Panc1 (cell line): ENCODE results near the gene LHFPL4. TPM values are rescaled to one million over a fixed set of nuclear protein-coding genes. Genes with fewer than 3 reads are reported as not detected.
"Not testable (repeated sequence)": the region's sequence is repeated elsewhere in the genome, so short reads cannot be mapped to it uniquely, and the experiment has no call there.

Experiments
- ATAC-seq: fragments of 200-7000 bp; cut with Tn5 transposase; 2 replicates; pipeline ENCODE4 v1.9.1; 2020; ENCODE audit warnings: mild to moderate bottlenecking, moderate library complexity
- BruUV-seq: library from RNA; stranded (reverse); fragments of 400-500 nt; replicated peaks from 2 replicates; lab custom pipeline; 2021; lab: Mats Ljungman, UMichigan
- CTCF ChIA-PET: fragments of 300-600 bp; sonication (Branson Sonifier 250); formaldehyde crosslinking; loops from one replicate; lab custom pipeline; 2022; ENCODE audit warnings: antibody characterized with exemption; lab: Charles Lee
- POLR2A ChIA-PET: fragments of 300-600 bp; sonication (Branson Sonifier 250); formaldehyde crosslinking; loops from one replicate; lab custom pipeline; 2022; ENCODE audit warnings: antibody characterized with exemption; lab: Charles Lee
- DNase-seq: peaks from one replicate; pipeline ENCODE4 v3.0.0-alpha.2; 2010; ENCODE audit warnings: low read depth, low spot score
- H3K27ac ChIP-seq: 2 replicates; pipeline ENCODE4 v1.5.1; 2011; ENCODE audit warnings: mild to moderate bottlenecking, low read length, inconsistent platforms
- H3K27me3 ChIP-seq: fragments of 200-500 bp; sonication (Bioruptor generic); 2 replicates; pipeline ENCODE4 v1.6.0; 2014; ENCODE audit warnings: low read length, inconsistent platforms; ENCODE audit not compliant: control insufficient read depth, insufficient read depth
- H3K36me3 ChIP-seq: fragments of 200-500 bp; sonication (Bioruptor generic); 2 replicates; pipeline ENCODE4 v1.5.1; 2014; ENCODE audit warnings: inconsistent platforms, mild to moderate bottlenecking, low read length, moderate library complexity; ENCODE audit not compliant: control insufficient read depth, insufficient read depth
- H3K4me1 ChIP-seq: 2 replicates; pipeline ENCODE4 v1.5.1; 2011; ENCODE audit warnings: inconsistent platforms, mild to moderate bottlenecking, low read length, moderate library complexity; ENCODE audit not compliant: control insufficient read depth, insufficient read depth
- H3K4me3 ChIP-seq, 2 experiments: 2 replicates each; pipeline ENCODE4 v1.5.1; 2011 to 2012; ENCODE audit warnings: low read depth in 2 of 2, low read length in 2 of 2, mild to moderate bottlenecking in 2 of 2, inconsistent platforms in 1 of 2, moderate library complexity in 1 of 2
- H3K9me3 ChIP-seq: fragments of 200-500 bp; sonication (Bioruptor generic); 2 replicates; pipeline ENCODE4 v1.5.1; 2014; ENCODE audit warnings: low read depth, mild to moderate bottlenecking, inconsistent platforms, low read length, moderate library complexity; ENCODE audit not compliant: control insufficient read depth, insufficient read depth
- POLR2AphosphoS5 ChIP-seq: IDR thresholded peaks from 2 replicates; pipeline ENCODE4 v1.6.1; 2012; ENCODE audit warnings: mild to moderate bottlenecking, low read depth, low read length, moderate library complexity
- SIN3A ChIP-seq: IDR thresholded peaks from 2 replicates; pipeline ENCODE4 v1.6.1; 2012; ENCODE audit warnings: low read depth, mild to moderate bottlenecking, low read length, moderate library complexity, borderline replicate concordance; ENCODE audit not compliant: insufficient read depth
- TCF7L2 ChIP-seq: IDR thresholded peaks from 2 replicates; pipeline ENCODE4 v1.6.1; 2011; ENCODE audit warnings: mild to moderate bottlenecking, low read depth, low read length, inconsistent platforms
- in situ Hi-C: cut with HindIII; loops from 2 replicates; pipeline ENCODE4 v1.10.0; 2016; ENCODE audit warnings: low sequenced_read_pairs, low pct_unique_long_range_greater_than_20kb
- intact Hi-C: fragments of 100-400 bp; cut with micrococcal nuclease; formaldehyde crosslinking; loops from one replicate; pipeline ENCODE4 v1.10.0; 2022; ENCODE audit not compliant: unreplicated experiment
- total RNA-seq: library from RNA; stranded (reverse); gene quantifications from one replicate; pipeline ENCODE4 v1.2.1, GENCODE V29; 2021; ENCODE audit not compliant: unreplicated experiment
- TF ChIP-seq, protein P1 (sequence below), 2 experiments: IDR thresholded peaks; 2 replicates each; pipeline ENCODE4 v1.6.1; 2011 to 2012; ENCODE audit warnings: low read depth in 2 of 2, control low read depth in 1 of 2, low read length in 1 of 2, mild to moderate bottlenecking in 1 of 2, moderate library complexity in 1 of 2; ENCODE audit not compliant: insufficient read depth in 1 of 2
- TF ChIP-seq, protein P2 (sequence below): fragments of 450-650 bp; IDR thresholded peaks from 2 replicates; pipeline ENCODE4 v1.5.1; 2017; ENCODE audit warnings: mild to moderate bottlenecking

LHFPL4 gene
- total RNA-seq, 1 experiment from 2014 or later: not detected

DNA sequence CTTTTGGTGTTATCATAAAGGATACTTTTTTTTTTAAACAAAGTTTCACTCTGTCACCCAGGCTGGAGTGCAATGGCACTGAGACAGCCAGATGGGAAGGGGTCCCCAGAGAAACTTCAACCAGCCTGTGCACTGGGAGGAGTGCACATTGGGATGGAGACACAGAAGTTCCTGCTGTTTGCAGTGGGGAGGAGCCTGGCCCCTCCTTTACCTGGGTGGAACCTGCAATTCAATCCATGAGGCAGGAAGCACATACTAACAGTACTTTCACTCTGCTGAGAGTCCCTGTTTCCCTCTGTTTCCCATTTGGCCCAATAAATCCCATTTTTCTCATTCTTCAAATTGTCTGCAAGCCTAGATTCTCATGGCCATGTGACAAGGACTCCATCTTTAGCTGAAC is 42.3 kb upstream of the LHFPL4 start:
- ChIA-PET CTCF (no interaction called here), POLR2A (no interaction called here)
- BruUV-seq: no TSS peak
- Histone ChIP-seq H3K4me3 (no peak overlapping the region), H3K27me3 (no peaks in the 10 kb centered on the region; the same call in 1 of the 2 replicates), H3K4me1 (no peaks in the 10 kb centered on the region), H3K9me3 (no peaks in the 10 kb centered on the region), H3K36me3 (no peaks in the 10 kb centered on the region), H3K27ac (no peak overlapping the region)
- ATAC-seq: no peak
- in situ Hi-C loops: no loop called here
- TF ChIP-seq, protein P1, sequence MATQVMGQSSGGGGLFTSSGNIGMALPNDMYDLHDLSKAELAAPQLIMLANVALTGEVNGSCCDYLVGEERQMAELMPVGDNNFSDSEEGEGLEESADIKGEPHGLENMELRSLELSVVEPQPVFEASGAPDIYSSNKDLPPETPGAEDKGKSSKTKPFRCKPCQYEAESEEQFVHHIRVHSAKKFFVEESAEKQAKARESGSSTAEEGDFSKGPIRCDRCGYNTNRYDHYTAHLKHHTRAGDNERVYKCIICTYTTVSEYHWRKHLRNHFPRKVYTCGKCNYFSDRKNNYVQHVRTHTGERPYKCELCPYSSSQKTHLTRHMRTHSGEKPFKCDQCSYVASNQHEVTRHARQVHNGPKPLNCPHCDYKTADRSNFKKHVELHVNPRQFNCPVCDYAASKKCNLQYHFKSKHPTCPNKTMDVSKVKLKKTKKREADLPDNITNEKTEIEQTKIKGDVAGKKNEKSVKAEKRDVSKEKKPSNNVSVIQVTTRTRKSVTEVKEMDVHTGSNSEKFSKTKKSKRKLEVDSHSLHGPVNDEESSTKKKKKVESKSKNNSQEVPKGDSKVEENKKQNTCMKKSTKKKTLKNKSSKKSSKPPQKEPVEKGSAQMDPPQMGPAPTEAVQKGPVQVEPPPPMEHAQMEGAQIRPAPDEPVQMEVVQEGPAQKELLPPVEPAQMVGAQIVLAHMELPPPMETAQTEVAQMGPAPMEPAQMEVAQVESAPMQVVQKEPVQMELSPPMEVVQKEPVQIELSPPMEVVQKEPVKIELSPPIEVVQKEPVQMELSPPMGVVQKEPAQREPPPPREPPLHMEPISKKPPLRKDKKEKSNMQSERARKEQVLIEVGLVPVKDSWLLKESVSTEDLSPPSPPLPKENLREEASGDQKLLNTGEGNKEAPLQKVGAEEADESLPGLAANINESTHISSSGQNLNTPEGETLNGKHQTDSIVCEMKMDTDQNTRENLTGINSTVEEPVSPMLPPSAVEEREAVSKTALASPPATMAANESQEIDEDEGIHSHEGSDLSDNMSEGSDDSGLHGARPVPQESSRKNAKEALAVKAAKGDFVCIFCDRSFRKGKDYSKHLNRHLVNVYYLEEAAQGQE (IDR thresholded peaks at IDR 0.05; ENCODE audit: insufficient read depth in 1 of 2, low read depth in 2 of 2, low read length in 1 of 2): no peak
- TF ChIP-seq SIN3A: no peak
- TF ChIP-seq, protein P2, sequence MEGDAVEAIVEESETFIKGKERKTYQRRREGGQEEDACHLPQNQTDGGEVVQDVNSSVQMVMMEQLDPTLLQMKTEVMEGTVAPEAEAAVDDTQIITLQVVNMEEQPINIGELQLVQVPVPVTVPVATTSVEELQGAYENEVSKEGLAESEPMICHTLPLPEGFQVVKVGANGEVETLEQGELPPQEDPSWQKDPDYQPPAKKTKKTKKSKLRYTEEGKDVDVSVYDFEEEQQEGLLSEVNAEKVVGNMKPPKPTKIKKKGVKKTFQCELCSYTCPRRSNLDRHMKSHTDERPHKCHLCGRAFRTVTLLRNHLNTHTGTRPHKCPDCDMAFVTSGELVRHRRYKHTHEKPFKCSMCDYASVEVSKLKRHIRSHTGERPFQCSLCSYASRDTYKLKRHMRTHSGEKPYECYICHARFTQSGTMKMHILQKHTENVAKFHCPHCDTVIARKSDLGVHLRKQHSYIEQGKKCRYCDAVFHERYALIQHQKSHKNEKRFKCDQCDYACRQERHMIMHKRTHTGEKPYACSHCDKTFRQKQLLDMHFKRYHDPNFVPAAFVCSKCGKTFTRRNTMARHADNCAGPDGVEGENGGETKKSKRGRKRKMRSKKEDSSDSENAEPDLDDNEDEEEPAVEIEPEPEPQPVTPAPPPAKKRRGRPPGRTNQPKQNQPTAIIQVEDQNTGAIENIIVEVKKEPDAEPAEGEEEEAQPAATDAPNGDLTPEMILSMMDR: no peak
- TF ChIP-seq POLR2AphosphoS5: no peak
- no peak for TF ChIP-seq TCF7L2
- intact Hi-C loops: no loop called here
- no peak for DNase-seq

DNA sequence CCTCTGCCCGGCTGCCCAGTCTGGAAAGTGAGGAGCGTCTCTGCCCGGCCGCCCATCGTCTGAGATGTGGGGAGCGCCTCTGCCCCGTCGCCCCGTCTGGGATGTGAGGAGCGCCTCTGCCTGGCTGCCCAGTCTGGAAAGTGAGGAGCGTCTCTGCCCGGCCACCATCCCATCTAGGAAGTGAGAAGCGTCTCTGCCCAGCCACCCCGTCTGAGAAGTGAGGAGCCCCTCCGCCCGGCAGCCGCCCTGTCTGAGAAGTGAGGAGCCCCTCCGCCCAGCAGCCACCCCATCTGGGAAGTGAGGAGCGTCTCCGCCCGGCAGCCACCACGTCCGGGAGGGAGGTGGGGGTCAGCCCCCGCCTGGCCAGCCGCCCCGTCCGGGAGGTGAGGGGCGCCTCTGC is 38.2 kb upstream of the LHFPL4 start:
- H3K27ac ChIP-seq, intact Hi-C loops, BruUV-seq, POLR2A ChIA-PET, H3K36me3 ChIP-seq, H3K9me3 ChIP-seq, H3K4me1 ChIP-seq, H3K4me3 ChIP-seq, CTCF ChIA-PET, H3K27me3 ChIP-seq, DNase-seq, in situ Hi-C loops, ATAC-seq: not testable (repeated sequence)

DNA sequence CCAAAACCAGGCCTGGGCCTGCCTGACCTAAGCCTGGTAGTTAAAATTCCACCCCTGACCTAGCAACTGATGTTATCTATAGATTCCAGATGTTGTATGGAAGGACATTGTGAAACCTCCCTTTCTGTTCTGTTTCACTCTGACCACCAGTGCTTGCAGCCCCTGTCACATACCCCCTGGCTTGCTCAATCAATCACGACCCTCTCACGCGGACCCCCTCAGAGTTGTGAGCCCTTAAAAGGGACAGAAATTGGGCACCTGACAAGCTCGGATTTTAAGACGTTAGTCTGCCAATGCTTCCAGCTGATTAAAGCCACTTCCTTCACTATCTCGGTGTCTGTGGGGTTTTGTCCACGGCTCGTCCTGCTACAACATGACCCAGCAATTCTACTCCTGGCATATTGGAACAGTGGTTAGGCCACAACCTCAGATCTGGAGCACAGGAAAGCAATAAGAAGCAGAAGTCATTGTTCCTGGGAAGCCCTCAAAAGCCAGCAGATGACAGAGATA is 36.7 kb upstream of the LHFPL4 start:
- intact Hi-C loops: no loop called here
- TF ChIP-seq, protein P2: no peak
- TF ChIP-seq POLR2AphosphoS5: no peak
- TF ChIP-seq, protein P1 (IDR thresholded peaks at IDR 0.05; ENCODE audit: insufficient read depth in 1 of 2, low read depth in 2 of 2, low read length in 1 of 2): no peak
- TF ChIP-seq SIN3A: no peak
- no peak for TF ChIP-seq TCF7L2
- POLR2A ChIA-PET: no interaction called here
- BruUV-seq: no TSS peak
- CTCF ChIA-PET: no interaction called here
- Histone ChIP-seq H3K36me3 (no peaks in the 10 kb centered on the region), H3K4me1 (no peaks in the 10 kb centered on the region), H3K4me3 (no peak overlapping the region), H3K27ac (no peak overlapping the region), H3K9me3 (no peaks in the 10 kb centered on the region), H3K27me3 (no peaks in the 10 kb centered on the region; the same call in 1 of the 2 replicates)
- DNase-seq (no peak), ATAC-seq (no peak)
- in situ Hi-C loops: no loop called here
